HepG2 (cell line): ENCODE results near the gene THRA. TPM values are rescaled to one million over a fixed set of nuclear protein-coding genes. Genes with fewer than 3 reads are reported as not detected.

Experiments
- ARID4A ChIP-seq: sonication (generic); formaldehyde crosslinking; IDR thresholded peaks from 2 replicates; pipeline ENCODE4 v1.5.0; 2020; ENCODE audit warnings: mild to moderate bottlenecking, missing genetic modification reagents, borderline replicate concordance
- ARID5B ChIP-seq: IDR thresholded peaks from 2 replicates; pipeline ENCODE4 v1.4.0; 2020; ENCODE audit warnings: mild to moderate bottlenecking, missing genetic modification reagents
- CBX2 ChIP-seq, 2 experiments: fragments of 200-600 bp in 1 of 2; sonication (generic); formaldehyde crosslinking in 1 of 2; IDR thresholded peaks; 2 replicates each; pipeline versions ENCODE4 v1.7.0 to v1.8.1; 2018 to 2022; ENCODE audit warnings: low read depth in 2 of 2, low read length in 1 of 2, mild to moderate bottlenecking in 1 of 2, missing genetic modification reagents in 1 of 2
- CCDC6 ChIP-seq: sonication (generic); formaldehyde crosslinking; IDR thresholded peaks from 2 replicates; pipeline ENCODE4 v1.8.1; 2022; ENCODE audit warnings: mild to moderate bottlenecking, missing genetic modification reagents, moderate library complexity
- FOXM1 ChIP-seq: sonication (generic); formaldehyde crosslinking; IDR thresholded peaks from 2 replicates; pipeline ENCODE4 v1.5.0; 2020; ENCODE audit warnings: missing genetic modification reagents
- HNRNPUL1 ChIP-seq: fragments of 200-400 bp; formaldehyde crosslinking; IDR thresholded peaks from 2 replicates; pipeline ENCODE4 v1.6.1; 2017; ENCODE audit warnings: low read depth, mild to moderate bottlenecking, low read length, moderate library complexity
- IKZF1 ChIP-seq: fragments of 450-650 bp; IDR thresholded peaks from 2 replicates; pipeline ENCODE4 v1.7.1; 2016
- IKZF5 ChIP-seq: IDR thresholded peaks from 2 replicates; pipeline ENCODE4 v1.6.1; 2018; ENCODE audit warnings: missing genetic modification reagents, mild to moderate bottlenecking, missing compliant biosample characterization
- PRMT3 ChIP-seq: sonication (generic); formaldehyde crosslinking; IDR thresholded peaks from 2 replicates; pipeline ENCODE4 v1.8.1; 2022; ENCODE audit warnings: low read depth, mild to moderate bottlenecking, moderate library complexity, missing genetic modification reagents, borderline replicate concordance
- PRPF4 ChIP-seq: fragments of 200-400 bp; formaldehyde crosslinking; IDR thresholded peaks from 2 replicates; pipeline ENCODE4 v1.6.1; 2016; ENCODE audit warnings: low read length, low read depth; ENCODE audit not compliant: poor library complexity, severe bottlenecking
- SMAD1 ChIP-seq: sonication (generic); formaldehyde crosslinking; IDR thresholded peaks from 2 replicates; pipeline ENCODE4 v1.4.0; 2020; ENCODE audit warnings: missing genetic modification reagents, low read depth, mild to moderate bottlenecking, borderline replicate concordance
- SMARCE1 ChIP-seq: fragments of 450-650 bp; IDR thresholded peaks from 2 replicates; pipeline ENCODE4 v1.6.1; 2017; ENCODE audit warnings: borderline replicate concordance
- ZBTB26 ChIP-seq: IDR thresholded peaks from 2 replicates; pipeline ENCODE4 v1.6.1; 2016; ENCODE audit warnings: missing compliant biosample characterization, missing genetic modification reagents, borderline replicate concordance
- ZGPAT ChIP-seq: IDR thresholded peaks from 2 replicates; pipeline ENCODE4 v1.6.1; 2016; ENCODE audit warnings: mild to moderate bottlenecking
- polyA plus RNA-seq, 8 experiments: library from polyadenylated mRNA; depleted of rRNA in 3 of 8; stranded (reverse) in 7 of 8; unstranded in 1 of 8; fragments of >200 nt; fragmentation: Illumina TruSeq in 4 of 8; extraction: Trizol in 4 of 8; gene quantifications; 2 replicates each; pipeline versions ENCODE4 v1.2.1 to v1.2.3, GENCODE V29; 2011 to 2016; ENCODE audit warnings: low read depth in 4 of 8, missing spikeins in 1 of 8, mixed read lengths in 1 of 8; ENCODE audit not compliant: insufficient read depth in 1 of 8
- total RNA-seq, 5 experiments: library from RNA; depleted of rRNA; stranded (reverse); fragments of >200 nt; fragmentation: Illumina TruSeq; extraction: Trizol; gene quantifications; 2 replicates each; pipeline ENCODE4 v1.2.3, GENCODE V29; 2016; ENCODE audit warnings: low read depth in 1 of 5

The THRA gene
- total and polyA plus RNA-seq, 2 of the 13 experiments (the other 11 are each of a cell fraction or from before 2014, with no cell fraction given): 8.0 to 9.9 TPM

- TF ChIP-seq ZGPAT (CRISPR knock-in tag): peak; percentile 57; the same call in 1 of the 2 replicates
- TF ChIP-seq ARID4A (CRISPR knock-in tag): peak; percentile 36; the same call in 1 of the 2 replicates
- TF ChIP-seq ZBTB26 (CRISPR knock-in tag): no peak
- TF ChIP-seq SMARCE1: no peak
- no peak for TF ChIP-seq IKZF1
- TF ChIP-seq IKZF5 (CRISPR knock-in tag): 0 out of 2 replicates have a peak, but pooled peaks have one; percentile 43
- TF ChIP-seq PRMT3 (CRISPR knock-in tag): no peak
- no peak for TF ChIP-seq PRPF4
- TF ChIP-seq CCDC6: no peak
- no peak for TF ChIP-seq SMAD1 (CRISPR knock-in tag)
- TF ChIP-seq CBX2 (IDR thresholded peaks at IDR 0.05; ENCODE audit: low read depth, low read length): no peak
- TF ChIP-seq CBX2 (CRISPR knock-in tag; IDR thresholded peaks at IDR 0.05; ENCODE audit: low read depth): no peak
- TF ChIP-seq HNRNPUL1: no peak
- no peak for TF ChIP-seq FOXM1 (CRISPR knock-in tag)
- TF ChIP-seq ARID5B (CRISPR knock-in tag): peak; percentile 41; the same call in 1 of the 2 replicates
Measured at GRCh38 chr17:40038882-40039513, 23.8 kb upstream of the THRA start (continued).
